GM23338 (cell line): ENCODE measurements around the gene MED17. TPM values are rescaled to one million over a fixed set of nuclear protein-coding genes. Genes with fewer than 3 reads are reported as not detected.

Experiments
- ATAC-seq: fragments of 200-7000 bp; cut with Tn5 transposase; 3 replicates; pipeline ENCODE4 v1.9.1; 2020
- DNase-seq: peaks from one replicate; pipeline ENCODE4 v3.0.0-alpha.2; 2015; ENCODE audit warnings: low spot score
- H2AFZ ChIP-seq: fragments of 200-600 bp; sonication (generic); 2 replicates; pipeline ENCODE4 v1.8.0; 2016; ENCODE audit warnings: antibody characterized with exemption, mild to moderate bottlenecking, moderate library complexity
- H3F3A ChIP-seq: fragments of 200-600 bp; sonication (generic); replicated peaks from 2 replicates; pipeline ENCODE4 v1.8.0; 2017; ENCODE audit warnings: antibody characterized with exemption, mixed run types, low read depth
- H3K27ac ChIP-seq: fragments of 200-600 bp; sonication (generic); 2 replicates; pipeline ENCODE4 v1.6.1; 2016; ENCODE audit warnings: low read depth
- H3K27me3 ChIP-seq: fragments of 200-600 bp; sonication (generic); 2 replicates; pipeline ENCODE4 v1.8.0; 2016; ENCODE audit warnings: mild to moderate bottlenecking, mixed run types, moderate library complexity; ENCODE audit not compliant: insufficient read depth
- H3K36me3 ChIP-seq: fragments of 200-600 bp; sonication (generic); 2 replicates; pipeline ENCODE4 v1.8.0; 2016; ENCODE audit warnings: mild to moderate bottlenecking; ENCODE audit not compliant: insufficient read depth
- H3K4me1 ChIP-seq: fragments of 200-600 bp; sonication (generic); 2 replicates; pipeline ENCODE4 v1.8.0; 2016; ENCODE audit warnings: mild to moderate bottlenecking, moderate library complexity; ENCODE audit not compliant: insufficient read depth
- H3K4me2 ChIP-seq: fragments of 200-600 bp; sonication (generic); 2 replicates; pipeline ENCODE4 v1.7.1; 2017; ENCODE audit warnings: mixed run types
- H3K4me3 ChIP-seq: fragments of 200-600 bp; sonication (generic); 2 replicates; pipeline ENCODE4 v1.6.1; 2016; ENCODE audit warnings: mixed run types
- H3K79me2 ChIP-seq: fragments of 200-600 bp; sonication (generic); replicated peaks from 2 replicates; pipeline ENCODE4 v1.8.0; 2017; ENCODE audit warnings: mild to moderate bottlenecking; ENCODE audit not compliant: insufficient read depth
- H3K9me2 ChIP-seq: fragments of 200-600 bp; sonication (generic); 2 replicates; pipeline ENCODE4 v1.8.0; 2017; ENCODE audit not compliant: insufficient read depth
- H4K20me1 ChIP-seq: fragments of 200-600 bp; sonication (generic); replicated peaks from 2 replicates; pipeline ENCODE4 v1.8.0; 2017; ENCODE audit warnings: mild to moderate bottlenecking; ENCODE audit not compliant: insufficient read depth
- H3K27ac Mint-ChIP-seq: 2 replicates; pipeline ENCODE4 v1.8.0; 2020; ENCODE audit warnings: inconsistent platforms, mild to moderate bottlenecking, moderate library complexity, mixed read lengths
- H3K27me3 Mint-ChIP-seq: 3 replicates; pipeline ENCODE4 v1.8.0; 2022; ENCODE audit warnings: low read depth, mild to moderate bottlenecking, moderate library complexity, mixed read lengths, inconsistent platforms; ENCODE audit not compliant: insufficient read depth, poor library complexity
- H3K36me3 Mint-ChIP-seq: 3 replicates; pipeline ENCODE4 v1.8.0; 2021; ENCODE audit warnings: low read depth, mild to moderate bottlenecking, inconsistent platforms, moderate library complexity, mixed read lengths
- H3K4me1 Mint-ChIP-seq: 3 replicates; pipeline ENCODE4 v1.8.0; 2020; ENCODE audit warnings: mild to moderate bottlenecking, inconsistent platforms, mixed read lengths
- H3K4me3 Mint-ChIP-seq: 3 replicates; pipeline ENCODE4 v1.8.0; 2021; ENCODE audit warnings: moderate library complexity, mild to moderate bottlenecking, inconsistent platforms, mixed read lengths
- H3K9me3 Mint-ChIP-seq: 3 replicates; pipeline ENCODE4 v1.8.0; 2020; ENCODE audit warnings: moderate library complexity, mild to moderate bottlenecking, inconsistent platforms, mixed read lengths
- CTCF ChIP-seq, 2 experiments: fragments of 200-600 bp in 1 of 2; sonication (generic) in 1 of 2; conservative IDR thresholded peaks; 2 replicates each; pipeline versions ENCODE4 v1.5.1 to v1.6.1; 2016 to 2017; ENCODE audit warnings: antibody characterized with exemption in 2 of 2, low read depth in 2 of 2, mild to moderate bottlenecking in 2 of 2, moderate library complexity in 1 of 2
- ETS1 ChIP-seq: IDR thresholded peaks from 2 replicates; pipeline ENCODE4 v1.6.1; 2016; ENCODE audit warnings: antibody characterized with exemption
- EZH2phosphoT487 ChIP-seq: fragments of 200-600 bp; sonication (generic); IDR thresholded peaks from one replicate; pipeline ENCODE4 v1.8.1; 2018; ENCODE audit warnings: antibody characterized with exemption; ENCODE audit not compliant: unreplicated experiment
- REST ChIP-seq: IDR thresholded peaks from one replicate; pipeline ENCODE4 v1.6.1; 2018; ENCODE audit warnings: antibody characterized with exemption; ENCODE audit not compliant: unreplicated experiment
- ZNF331 ChIP-seq: fragments of 250-450 bp; sonication (Bioruptor Pico); IDR thresholded peaks from 2 replicates; pipeline ENCODE4 v1.5.0; 2020; ENCODE audit warnings: low read depth, mild to moderate bottlenecking, moderate library complexity
- ZNF462 ChIP-seq: fragments of 250-450 bp; sonication (Bioruptor Pico); IDR thresholded peaks from 2 replicates; pipeline ENCODE4 v1.5.0; 2020; ENCODE audit warnings: mild to moderate bottlenecking, moderate library complexity
- polyA plus RNA-seq: library from polyadenylated mRNA; unstranded; fragments of >200 nt; fragmentation: Nextera tagmentation; extraction: Ambion mirVana; gene quantifications from 2 replicates; pipeline ENCODE4 v1.2.1, GENCODE V29; 2016
- total RNA-seq: library from RNA; depleted of rRNA; stranded (reverse); fragments of >200 nt; shearing (Covaris generic); gene quantifications from 2 replicates; pipeline ENCODE4 v1.2.3, GENCODE V29; 2014

MED17 gene
- total and polyA plus RNA-seq, 2 experiments from 2014 or later: 19.1 to 31.2 TPM

- Mint-ChIP-seq H3K36me3 (peaks cover 18% of the 10 kb centered on the region), H3K27me3 (peaks cover 7% of the 10 kb centered on the region), H3K4me3 (no peak overlapping the region), H3K27ac (no peak overlapping the region), H3K9me3 (peaks cover 30% of the 10 kb centered on the region), H3K4me1 (no peaks in the 10 kb centered on the region)
- no peaks in the 10 kb centered on the region; the same call in 1 of the 2 replicates for H3K4me1 ChIP-seq
- no peaks in the 10 kb centered on the region for H3K79me2 ChIP-seq
- no peak overlapping the region for H2AFZ ChIP-seq
- no peak overlapping the region for H3K27ac ChIP-seq
- H3K4me3 ChIP-seq: no peak overlapping the region
- H3K4me2 ChIP-seq: no peak overlapping the region
- H3K36me3 ChIP-seq: no peaks in the 10 kb centered on the region
- H4K20me1 ChIP-seq: no peaks in the 10 kb centered on the region
- no peaks in the 10 kb centered on the region for H3F3A ChIP-seq
- no peak for DNase-seq
- no peak for ATAC-seq
- 0 out of 2 replicates have a peak, but pooled peaks cover 6% of the 10 kb centered on the region for H3K9me2 ChIP-seq
- TF ChIP-seq REST (no peak), ETS1 (no peak), ZNF331 (CRISPR knock-in tag) (no peak), EZH2phosphoT487 (no peak), ZNF462 (CRISPR knock-in tag) (no peak), CTCF (conservative IDR thresholded peaks at IDR 0.05; ENCODE audit: low read depth in 2 of 2) (no peak)
- no peaks in the 10 kb centered on the region for H3K27me3 ChIP-seq
Measured at GRCh38 chr11:93770160-93770559, 13.9 kb upstream of the MED17 start.
